Cardiac fibroblast (primary cell): ENCODE results near the gene TIMM29.
A peak's percentile ranks its signal among the peaks of the same experiment; 100 is the strongest.
"Not testable (repeated sequence)": the region's sequence is repeated elsewhere in the genome, so short reads cannot be mapped to it uniquely, and the experiment has no call there.

Experiments used
- DNase-seq, 2 donors: peaks; one replicate each; pipeline versions ENCODE4 v3.0.0 to v3.0.0-alpha.2; 2010; ENCODE audit warnings: low read depth in 2 of 2
- H3K4me3 ChIP-seq, 2 donors: replicated peaks in 1 of 2; 1 replicate in 1 of 2; 2 replicates in 1 of 2; pipeline ENCODE4 v1.5.1; 2011; ENCODE audit warnings: low read depth in 2 of 2, low read length in 2 of 2, mild to moderate bottlenecking in 2 of 2, moderate library complexity in 1 of 2
- TF ChIP-seq, protein P1 (sequence below): IDR thresholded peaks from one replicate; pipeline ENCODE4 v1.5.1; 2011; ENCODE audit warnings: low read depth, mild to moderate bottlenecking, low read length, inconsistent platforms

The TIMM29 gene

DNA sequence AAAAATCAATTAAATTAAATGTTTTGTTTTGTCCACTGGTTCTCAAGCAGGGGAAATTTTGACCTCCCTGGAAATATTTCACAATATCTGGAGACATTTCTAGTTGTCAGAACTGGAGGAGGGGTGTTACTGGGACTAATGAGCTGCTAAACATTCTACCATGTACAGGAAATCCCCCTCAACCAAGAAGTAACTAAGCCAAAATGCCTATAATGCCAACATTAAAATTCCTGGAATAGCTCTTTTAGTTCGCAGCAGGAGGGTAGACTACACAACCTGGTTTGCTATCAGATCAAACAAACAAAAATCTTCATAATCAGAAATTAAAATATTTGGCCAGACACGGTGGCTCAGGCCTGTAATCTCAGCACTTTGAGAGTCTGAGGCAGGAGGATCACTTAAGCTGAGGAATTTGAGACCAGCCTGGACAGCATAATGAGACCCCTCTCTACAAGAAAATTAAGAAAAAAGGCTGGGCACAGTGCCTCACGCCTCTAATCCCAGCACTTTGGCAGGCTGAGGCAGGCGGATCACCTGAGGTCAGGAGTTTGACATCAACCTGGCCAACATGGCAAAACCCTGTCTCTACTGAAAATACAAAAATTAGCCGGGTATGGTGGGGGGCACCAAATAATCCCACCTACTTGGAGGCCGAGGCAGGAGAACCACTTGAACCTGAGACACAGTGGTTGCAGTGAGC lies 18.5 kb downstream of the TIMM29 start:
- no peak overlapping the region for H3K4me3 ChIP-seq
- TF ChIP-seq, protein P1, sequence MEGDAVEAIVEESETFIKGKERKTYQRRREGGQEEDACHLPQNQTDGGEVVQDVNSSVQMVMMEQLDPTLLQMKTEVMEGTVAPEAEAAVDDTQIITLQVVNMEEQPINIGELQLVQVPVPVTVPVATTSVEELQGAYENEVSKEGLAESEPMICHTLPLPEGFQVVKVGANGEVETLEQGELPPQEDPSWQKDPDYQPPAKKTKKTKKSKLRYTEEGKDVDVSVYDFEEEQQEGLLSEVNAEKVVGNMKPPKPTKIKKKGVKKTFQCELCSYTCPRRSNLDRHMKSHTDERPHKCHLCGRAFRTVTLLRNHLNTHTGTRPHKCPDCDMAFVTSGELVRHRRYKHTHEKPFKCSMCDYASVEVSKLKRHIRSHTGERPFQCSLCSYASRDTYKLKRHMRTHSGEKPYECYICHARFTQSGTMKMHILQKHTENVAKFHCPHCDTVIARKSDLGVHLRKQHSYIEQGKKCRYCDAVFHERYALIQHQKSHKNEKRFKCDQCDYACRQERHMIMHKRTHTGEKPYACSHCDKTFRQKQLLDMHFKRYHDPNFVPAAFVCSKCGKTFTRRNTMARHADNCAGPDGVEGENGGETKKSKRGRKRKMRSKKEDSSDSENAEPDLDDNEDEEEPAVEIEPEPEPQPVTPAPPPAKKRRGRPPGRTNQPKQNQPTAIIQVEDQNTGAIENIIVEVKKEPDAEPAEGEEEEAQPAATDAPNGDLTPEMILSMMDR, result no peak

DNA sequence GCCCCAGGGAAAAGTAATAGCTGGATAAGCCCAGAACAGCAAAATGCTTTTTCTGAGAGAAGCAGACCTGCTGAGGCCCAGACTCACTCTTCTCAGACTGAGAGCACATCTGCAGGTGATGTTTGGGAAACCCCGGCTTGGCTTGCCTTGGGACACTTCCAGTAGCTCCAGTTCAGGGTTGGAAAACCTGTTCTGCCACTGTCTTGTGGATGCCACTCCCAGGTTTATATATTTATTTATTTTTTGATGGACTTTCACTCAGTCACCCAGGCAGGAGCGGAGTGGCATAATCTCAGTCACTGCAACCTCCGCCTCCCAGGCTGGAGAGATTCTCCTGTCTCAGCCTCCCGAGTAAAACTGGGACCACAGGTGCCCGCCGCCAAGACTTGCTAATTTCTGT lies 24.2 kb downstream of the TIMM29 start:
- no peak for DNase-seq
- TF ChIP-seq, protein P1, result no peak
- H3K4me3 ChIP-seq, result no peak overlapping the region

More for the DNA sequence above, 18.5 kb downstream of the TIMM29 start:
- peak in 1 of 2 donors; percentile 82 for DNase-seq

DNA sequence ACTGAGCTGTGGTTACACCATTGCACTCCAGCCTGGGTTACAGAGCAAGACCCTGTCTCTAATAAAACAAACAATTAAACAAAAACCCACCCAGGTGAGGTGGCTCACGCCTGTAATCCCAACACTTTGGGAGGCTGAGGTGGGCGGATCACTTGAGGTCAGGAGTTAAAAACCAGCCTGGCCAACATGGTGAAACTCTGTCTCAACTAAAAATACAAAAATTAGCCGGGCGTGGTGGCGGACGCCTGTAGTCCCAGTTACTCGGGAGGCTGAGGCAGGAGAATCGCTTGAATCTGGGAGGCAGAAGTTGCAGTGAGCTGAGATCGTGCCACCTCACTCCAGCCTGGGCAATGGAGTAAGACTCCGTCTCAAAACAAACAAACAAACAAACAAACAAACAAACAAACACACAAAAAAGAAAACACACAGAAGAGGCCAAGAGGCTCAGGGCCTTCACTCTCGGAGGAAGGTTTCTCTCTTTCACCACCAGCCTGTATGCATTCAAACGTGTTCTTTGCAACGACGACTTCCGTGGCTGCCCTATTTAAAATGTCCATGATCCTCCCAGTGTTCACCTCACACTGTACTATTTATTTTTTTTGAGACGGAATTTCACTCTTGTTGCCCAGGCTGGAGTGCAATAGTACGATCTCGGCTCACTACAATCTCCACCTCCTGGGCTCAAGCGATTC lies 30.8 kb downstream of the TIMM29 start:
- H3K4me3 ChIP-seq, result not testable (repeated sequence)

DNA sequence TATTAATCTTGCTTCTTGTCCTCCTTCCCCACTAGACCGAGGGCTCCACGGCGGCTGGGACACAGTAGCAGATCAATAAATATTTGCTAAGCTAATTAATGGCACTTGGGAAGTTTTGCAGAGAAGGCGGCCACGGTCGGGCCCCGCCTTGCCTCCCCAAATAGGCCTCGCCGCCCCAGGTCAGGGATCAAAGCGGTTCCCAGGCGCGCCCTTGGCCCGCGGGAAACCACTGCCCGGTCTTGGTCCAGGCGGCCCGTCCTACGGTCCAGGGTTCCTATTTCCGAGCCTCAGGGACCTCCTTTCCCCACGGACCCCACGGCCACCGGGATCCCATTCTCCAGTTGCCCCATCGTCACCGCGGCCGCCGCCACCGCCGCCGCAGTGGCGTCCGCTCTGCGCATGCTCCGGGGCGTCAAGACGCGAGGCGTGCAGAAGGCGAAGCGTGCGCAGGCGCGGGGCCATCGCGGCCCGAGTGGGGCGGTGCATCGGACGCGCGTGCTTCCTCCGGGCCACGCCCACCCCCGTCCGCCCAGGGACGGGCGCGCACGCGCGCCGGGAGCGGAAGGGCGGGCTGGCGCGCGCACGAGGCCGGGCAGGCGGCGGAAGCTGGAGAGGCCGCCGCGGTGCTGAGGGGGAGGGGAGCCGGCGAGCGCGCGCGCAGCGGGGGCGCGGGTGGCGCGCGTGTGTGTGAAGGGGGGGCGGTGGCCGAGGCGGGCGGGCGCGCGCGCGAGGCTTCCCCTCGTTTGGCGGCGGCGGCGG lies 31.9 kb downstream of the TIMM29 start, which contains the start of gene SMARCA4:
Gene SMARCA4, plus strand, starts transcription at position 717 of the 759 bp plus-strand sequence. CDS start 23,122 bp downstream, outside the sequence.
- peak; percentile 96 to 98 for DNase-seq
- H3K4me3 ChIP-seq, result peak within 1 kb of the TSS; percentile 85 to 89
- TF ChIP-seq, protein P1, result no peak

More for the DNA sequence above, 30.8 kb downstream of the TIMM29 start:
- DNase-seq, result not testable (repeated sequence)

DNA sequence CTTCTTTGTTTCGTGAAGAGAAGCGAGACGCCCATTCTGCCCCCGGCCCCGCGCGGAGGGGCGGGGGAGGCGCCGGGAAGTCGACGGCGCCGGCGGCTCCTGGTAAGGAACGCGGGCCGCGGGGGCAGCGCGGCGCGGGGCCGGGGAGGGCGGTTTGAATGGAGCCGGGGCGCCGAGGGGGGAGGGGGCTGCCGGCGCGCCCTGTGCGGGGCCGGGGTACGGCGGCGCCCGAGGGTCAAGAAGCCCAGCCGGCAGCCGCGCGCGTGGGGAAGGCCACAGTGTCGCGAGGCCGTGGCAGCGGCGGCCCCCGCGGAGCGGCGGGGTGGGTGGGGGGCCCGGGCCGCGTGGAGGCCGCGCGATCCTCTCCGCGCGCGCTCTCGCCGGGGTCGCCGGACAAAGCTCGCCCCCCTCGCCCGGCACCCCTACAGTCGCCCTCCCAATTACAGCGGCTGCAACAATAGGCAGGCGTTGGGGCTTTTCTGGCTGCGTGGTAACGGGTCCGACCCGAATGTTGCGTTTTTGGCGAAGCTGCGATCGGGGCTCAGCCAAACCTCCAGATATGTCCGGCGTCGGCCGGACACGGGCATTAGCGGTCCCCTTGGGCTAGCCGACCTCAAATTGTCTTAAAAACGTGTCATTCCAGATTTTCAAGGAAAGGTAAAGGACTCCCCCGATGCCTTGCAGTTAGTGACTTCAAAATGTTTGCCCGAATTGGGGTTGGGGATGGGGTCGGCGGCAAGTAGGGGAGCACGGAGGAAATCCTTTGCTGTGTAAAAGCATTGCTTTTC lies 32.7 kb downstream of the TIMM29 start:
- TF ChIP-seq, protein P1, result no peak
- peak overlapping the region; percentile 85 to 89 for H3K4me3 ChIP-seq
- DNase-seq, result peak; percentile 30 to 32

DNA sequence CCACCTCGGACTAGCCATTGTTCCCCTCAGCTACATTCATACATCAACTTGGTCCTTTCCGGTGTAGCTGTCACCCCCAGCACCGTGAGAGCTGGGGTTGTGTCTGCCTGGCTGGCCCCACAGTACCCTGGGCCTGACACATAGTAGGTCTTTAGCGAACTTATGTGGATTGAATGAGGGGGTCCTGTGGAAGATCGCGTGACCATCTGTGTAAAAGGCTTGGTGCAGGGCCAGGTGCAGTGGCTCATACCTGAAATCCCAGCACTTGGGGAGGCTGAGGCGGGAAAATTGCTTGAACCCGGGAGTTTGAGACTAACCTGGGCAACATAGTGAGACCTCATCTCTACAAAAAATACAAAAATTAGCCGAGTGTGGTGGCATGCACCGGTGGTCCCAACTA lies 34.3 kb downstream of the TIMM29 start:
- no peak for DNase-seq
- no peak overlapping the region for H3K4me3 ChIP-seq
- TF ChIP-seq, protein P1, result no peak
